GM12878 (cell line): ENCODE results near the gene FAM78A. TPM values are rescaled to one million over a fixed set of nuclear protein-coding genes. Genes with fewer than 3 reads are reported as not detected.

Experiments used
- ATAC-seq: fragments of 200-7000 bp; cut with Tn5 transposase; 3 replicates; pipeline ENCODE4 v1.9.1; 2020; ENCODE audit warnings: mild to moderate bottlenecking, moderate library complexity
- BruUV-seq: library from RNA; stranded (reverse); fragments of 400-500 nt; replicated peaks from 2 replicates; lab custom pipeline; 2021; lab: Mats Ljungman, UMichigan
- CTCF ChIA-PET: fragments of 300-600 bp; sonication (Branson Sonifier 250); formaldehyde crosslinking; extraction: SDS; loops from one replicate; lab custom pipeline; 2021; ENCODE audit warnings: inconsistent platforms; lab: Yijun Ruan, JAX
- POLR2A ChIA-PET: fragments of 350-600 bp; formaldehyde crosslinking; extraction: SDS; loops from one replicate; lab custom pipeline; 2021; ENCODE audit warnings: inconsistent platforms; lab: Charles Lee
- RAD21 ChIA-PET: fragments of 300-600 bp; sonication (Branson Sonifier 250); formaldehyde crosslinking; loops from one replicate; lab custom pipeline; 2023; ENCODE audit warnings: antibody characterized with exemption; ENCODE audit not compliant: unreplicated experiment; lab: Charles Lee
- SMC1A ChIA-PET: fragments of 300-600 bp; sonication (Branson Sonifier 250); formaldehyde crosslinking; loops from one replicate; lab custom pipeline; 2023; ENCODE audit not compliant: unreplicated experiment, uncharacterized antibody; lab: Charles Lee
- DNase-seq: peaks from one replicate; pipeline ENCODE4 v3.0.0-alpha.2; 2011; ENCODE audit warnings: low read depth, low spot score
- FAIRE-seq: peaks from 3 replicates; lab custom pipeline; 2011; peaks lifted over from hg19 to GRCh38; lab: Jason Lieb, UNC
- H2AFZ ChIP-seq: 2 replicates; pipeline ENCODE4 v1.6.0; 2011; ENCODE audit warnings: low read depth, low read length, control low read depth; ENCODE audit not compliant: control insufficient read depth
- H3K27ac ChIP-seq: 2 replicates; pipeline ENCODE4 v1.5.1; 2011; ENCODE audit warnings: control low read depth; ENCODE audit not compliant: control insufficient read depth, insufficient read depth
- H3K27me3 ChIP-seq, 2 experiments: replicated peaks in 1 of 2; 2 replicates each; pipeline versions ENCODE4 v1.6.0 to v1.6.1; 2011; ENCODE audit warnings: low read length in 1 of 2; ENCODE audit not compliant: control insufficient read depth in 2 of 2, insufficient read depth in 2 of 2
- H3K36me3 ChIP-seq, 2 experiments: 2 replicates each; pipeline ENCODE4 v1.5.1; 2011; ENCODE audit warnings: low read length in 1 of 2; ENCODE audit not compliant: control insufficient read depth in 2 of 2, insufficient read depth in 2 of 2
- H3K4me1 ChIP-seq: 2 replicates; pipeline ENCODE4 v1.6.1; 2011; ENCODE audit warnings: mild to moderate bottlenecking, low read length, moderate library complexity, mixed read lengths; ENCODE audit not compliant: control insufficient read depth, insufficient read depth
- H3K4me2 ChIP-seq: 2 replicates; pipeline ENCODE4 v1.6.0; 2011; ENCODE audit warnings: control low read depth; ENCODE audit not compliant: control insufficient read depth, insufficient read depth
- H3K4me3 ChIP-seq: fragments of 200-600 bp; sonication (generic); 2 replicates; pipeline ENCODE4 v1.5.1; 2016
- H3K79me2 ChIP-seq: 2 replicates; pipeline ENCODE4 v1.6.0; 2011; ENCODE audit warnings: low read length; ENCODE audit not compliant: control insufficient read depth, insufficient read depth
- H3K9ac ChIP-seq: 2 replicates; pipeline ENCODE4 v1.8.0; 2011; ENCODE audit warnings: low read length, control low read depth, mixed read lengths; ENCODE audit not compliant: control insufficient read depth, insufficient read depth
- H3K9me3 ChIP-seq: replicated peaks from 3 replicates; pipeline ENCODE4 v1.5.1; 2011; ENCODE audit warnings: mild to moderate bottlenecking, low read length; ENCODE audit not compliant: control insufficient read depth, insufficient read depth
- H4K20me1 ChIP-seq: 2 replicates; pipeline ENCODE4 v1.6.0; 2011; ENCODE audit not compliant: control insufficient read depth, insufficient read depth
- BHLHE40 ChIP-seq, 2 experiments: fragments of 450-650 bp in 1 of 2; IDR thresholded peaks; 2 replicates each; pipeline ENCODE4 v1.6.1; 2011 to 2017; ENCODE audit warnings: low read depth in 2 of 2, borderline replicate concordance in 1 of 2, improper control_type of control experiment in 1 of 2, low read length in 1 of 2, mild to moderate bottlenecking in 1 of 2
- CBFB ChIP-seq: IDR thresholded peaks from 2 replicates; pipeline ENCODE4 v1.6.1; 2016; ENCODE audit warnings: antibody characterized with exemption, low read depth
- ETV6 ChIP-seq, 2 experiments: fragments of 450-650 bp in 1 of 2; IDR thresholded peaks in 1 of 2; conservative IDR thresholded peaks in 1 of 2; 2 replicates each; pipeline ENCODE4 v1.6.1; 2014; ENCODE audit warnings: antibody characterized with exemption in 1 of 2, borderline replicate concordance in 1 of 2, low read depth in 1 of 2, mild to moderate bottlenecking in 1 of 2, moderate library complexity in 1 of 2
- KAT2A ChIP-seq: conservative IDR thresholded peaks from 2 replicates; pipeline ENCODE4 v1.6.1; 2011; ENCODE audit warnings: low read depth, low read length; ENCODE audit not compliant: control insufficient read depth
- KDM1A ChIP-seq: fragments of 200-600 bp; sonication (generic); IDR thresholded peaks from 2 replicates; pipeline ENCODE4 v1.6.1; 2016; ENCODE audit warnings: borderline replicate concordance
- POLR2A ChIP-seq: IDR thresholded peaks from 2 replicates; pipeline ENCODE4 v1.6.1; 2011; ENCODE audit warnings: low read depth, mild to moderate bottlenecking, low read length
- STAT1 ChIP-seq: fragments of 450-650 bp; conservative IDR thresholded peaks from 2 replicates; pipeline ENCODE4 v1.6.1; 2014; ENCODE audit warnings: antibody characterized with exemption, mild to moderate bottlenecking
- STAT3 ChIP-seq: IDR thresholded peaks from 2 replicates; pipeline ENCODE4 v1.6.1; 2011; ENCODE audit warnings: low read depth, low read length, improper control_type of control experiment
- TARDBP ChIP-seq: IDR thresholded peaks from 2 replicates; pipeline ENCODE4 v1.6.1; 2016; ENCODE audit warnings: borderline replicate concordance
- ZNF274 ChIP-seq: IDR thresholded peaks from one replicate; pipeline ENCODE4 v1.8.0; 2011; ENCODE audit not compliant: insufficient read length, insufficient read depth
- WGBS: methylation state at CpG from one replicate; pipeline ENCODE4 v1.1.6; 2016; ENCODE audit warnings: low lambda C conversion rate; ENCODE audit not compliant: insufficient replicate concordance, insufficient coverage; ENCODE audit errors: missing lambda C conversion rate; 5-methylcytosine and 5-hydroxymethylcytosine counted together
- in situ Hi-C: fragments of 300-500 bp; cut with MboI; formaldehyde crosslinking; loops from 9 replicates; pipeline ENCODE4 v1.14.3; 2018; ENCODE audit warnings: mixed read lengths
- intact Hi-C: fragments of 100-400 bp; cut with micrococcal nuclease; formaldehyde crosslinking; loops from one replicate; pipeline ENCODE4 v1.14.2; 2022; ENCODE audit not compliant: unreplicated experiment
- polyA plus RNA-seq, 11 experiments: library from polyadenylated mRNA; depleted of rRNA in 4 of 11; unstranded in 6 of 11; stranded (reverse) in 5 of 11; fragments of >200 nt; fragmentation: Nextera tagmentation in 4 of 11; fragmentation: Illumina TruSeq in 1 of 11; extraction: Ambion mirVana in 4 of 11; extraction: Trizol in 1 of 11; gene quantifications; 1 replicate in 1 of 11; 2 replicates in 10 of 11; pipeline versions ENCODE4 v1.2.1 to v1.2.3, GENCODE V29; 2011 to 2016; ENCODE audit warnings: inconsistent platforms in 2 of 11, missing spikeins in 2 of 11, low read depth in 1 of 11
- total RNA-seq, 4 experiments: library from RNA; depleted of rRNA in 3 of 4; stranded (reverse); fragments of >200 nt in 3 of 4; fragmentation: Illumina TruSeq in 1 of 4; extraction: Trizol in 1 of 4; gene quantifications; 2 replicates each; pipeline versions ENCODE4 v1.2.1 to v1.2.3, GENCODE V29; 2013 to 2021
- TF ChIP-seq, protein P1 (sequence below): fragments of 450-650 bp; IDR thresholded peaks from 2 replicates; pipeline ENCODE4 v1.6.1; 2018; ENCODE audit warnings: mild to moderate bottlenecking, low read depth, moderate library complexity; ENCODE audit not compliant: partially characterized antibody
- TF ChIP-seq, protein P2 (sequence below): fragments of 450-650 bp; IDR thresholded peaks from 2 replicates; pipeline ENCODE4 v1.6.1; 2016; ENCODE audit warnings: mild to moderate bottlenecking, moderate library complexity, borderline replicate concordance
- TF ChIP-seq, protein P3 (sequence below): fragments of 450-650 bp; IDR thresholded peaks from 2 replicates; pipeline ENCODE4 v1.6.1; 2016; ENCODE audit warnings: mild to moderate bottlenecking

FAM78A gene
- total and polyA plus RNA-seq, 10 of the 15 experiments (the other 5 are each of a cell fraction or from before 2014, with no cell fraction given), result 0.18 to 32.5 (median 12.2) TPM

DNA sequence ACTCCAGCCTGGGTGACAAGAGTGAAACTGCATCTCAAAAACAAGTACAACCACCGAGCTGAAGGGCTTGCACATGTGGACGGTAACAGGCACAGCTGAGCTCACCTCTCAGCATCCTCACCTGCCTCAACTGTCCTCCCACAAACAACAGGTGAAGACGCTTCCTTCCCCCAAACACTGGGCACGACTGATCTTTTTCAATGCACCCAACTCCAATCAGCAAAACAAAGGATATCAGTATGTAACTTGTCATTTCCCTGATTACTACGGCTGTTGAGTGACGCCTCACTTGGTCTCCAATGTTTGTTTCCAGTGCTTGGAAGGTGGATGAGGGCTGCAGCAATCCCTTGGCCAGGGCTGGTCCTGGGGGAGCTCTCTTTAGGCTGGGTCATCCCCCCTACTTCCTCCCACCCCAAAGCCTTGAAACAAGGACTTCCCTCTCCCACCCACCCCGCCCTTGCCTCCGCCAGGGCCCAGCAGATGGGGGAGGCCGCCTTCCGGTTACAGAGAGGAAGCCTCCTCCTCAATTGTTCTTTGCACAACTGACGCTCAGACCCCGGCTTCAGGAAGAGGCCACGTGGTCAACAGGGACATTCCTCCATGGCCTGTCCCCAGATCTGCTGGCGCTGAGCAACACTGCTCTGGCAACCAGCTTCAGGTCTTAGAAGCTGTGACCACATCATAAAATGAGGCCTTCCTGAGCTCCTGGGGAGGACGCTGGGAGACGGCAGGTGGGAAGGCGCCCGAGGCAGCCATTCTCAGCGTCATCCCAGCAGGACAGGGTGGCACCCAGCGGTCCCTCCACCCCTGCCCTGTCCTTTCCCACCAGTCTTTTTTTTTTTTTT is 5.9 kb downstream of the FAM78A start:
- no TSS peak for BruUV-seq
- TF ChIP-seq CBFB (0 out of 2 replicates have a peak, but pooled peaks have one; percentile 24), STAT1 (no peak), BHLHE40 (IDR thresholded peaks at IDR 0.05; ENCODE audit: borderline replicate concordance in 1 of 2, low read depth in 2 of 2, low read length in 1 of 2) (0 out of 4 replicates have a peak, but pooled peaks of 1 of the 2 experiments have one; percentile 6), TARDBP (no peak), KDM1A (no peak), KAT2A (no peak), POLR2A (peak; percentile 46; the same call in 1 of the 2 replicates), ZNF274 (no peak), ETV6 (conservative IDR thresholded peaks at IDR 0.05 in 1 of 2, IDR thresholded peaks at IDR 0.05 in 1 of 2; ENCODE audit: borderline replicate concordance in 1 of 2, low read depth in 1 of 2) (peak in 1 of 2 experiments; percentile 49; a peak in 1 of 4 replicates), STAT3 (no peak)
- TF ChIP-seq, protein P1, sequence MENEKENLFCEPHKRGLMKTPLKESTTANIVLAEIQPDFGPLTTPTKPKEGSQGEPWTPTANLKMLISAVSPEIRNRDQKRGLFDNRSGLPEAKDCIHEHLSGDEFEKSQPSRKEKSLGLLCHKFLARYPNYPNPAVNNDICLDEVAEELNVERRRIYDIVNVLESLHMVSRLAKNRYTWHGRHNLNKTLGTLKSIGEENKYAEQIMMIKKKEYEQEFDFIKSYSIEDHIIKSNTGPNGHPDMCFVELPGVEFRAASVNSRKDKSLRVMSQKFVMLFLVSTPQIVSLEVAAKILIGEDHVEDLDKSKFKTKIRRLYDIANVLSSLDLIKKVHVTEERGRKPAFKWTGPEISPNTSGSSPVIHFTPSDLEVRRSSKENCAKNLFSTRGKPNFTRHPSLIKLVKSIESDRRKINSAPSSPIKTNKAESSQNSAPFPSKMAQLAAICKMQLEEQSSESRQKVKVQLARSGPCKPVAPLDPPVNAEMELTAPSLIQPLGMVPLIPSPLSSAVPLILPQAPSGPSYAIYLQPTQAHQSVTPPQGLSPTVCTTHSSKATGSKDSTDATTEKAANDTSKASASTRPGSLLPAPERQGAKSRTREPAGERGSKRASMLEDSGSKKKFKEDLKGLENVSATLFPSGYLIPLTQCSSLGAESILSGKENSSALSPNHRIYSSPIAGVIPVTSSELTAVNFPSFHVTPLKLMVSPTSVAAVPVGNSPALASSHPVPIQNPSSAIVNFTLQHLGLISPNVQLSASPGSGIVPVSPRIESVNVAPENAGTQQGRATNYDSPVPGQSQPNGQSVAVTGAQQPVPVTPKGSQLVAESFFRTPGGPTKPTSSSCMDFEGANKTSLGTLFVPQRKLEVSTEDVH, result no peak
- TF ChIP-seq, protein P2, sequence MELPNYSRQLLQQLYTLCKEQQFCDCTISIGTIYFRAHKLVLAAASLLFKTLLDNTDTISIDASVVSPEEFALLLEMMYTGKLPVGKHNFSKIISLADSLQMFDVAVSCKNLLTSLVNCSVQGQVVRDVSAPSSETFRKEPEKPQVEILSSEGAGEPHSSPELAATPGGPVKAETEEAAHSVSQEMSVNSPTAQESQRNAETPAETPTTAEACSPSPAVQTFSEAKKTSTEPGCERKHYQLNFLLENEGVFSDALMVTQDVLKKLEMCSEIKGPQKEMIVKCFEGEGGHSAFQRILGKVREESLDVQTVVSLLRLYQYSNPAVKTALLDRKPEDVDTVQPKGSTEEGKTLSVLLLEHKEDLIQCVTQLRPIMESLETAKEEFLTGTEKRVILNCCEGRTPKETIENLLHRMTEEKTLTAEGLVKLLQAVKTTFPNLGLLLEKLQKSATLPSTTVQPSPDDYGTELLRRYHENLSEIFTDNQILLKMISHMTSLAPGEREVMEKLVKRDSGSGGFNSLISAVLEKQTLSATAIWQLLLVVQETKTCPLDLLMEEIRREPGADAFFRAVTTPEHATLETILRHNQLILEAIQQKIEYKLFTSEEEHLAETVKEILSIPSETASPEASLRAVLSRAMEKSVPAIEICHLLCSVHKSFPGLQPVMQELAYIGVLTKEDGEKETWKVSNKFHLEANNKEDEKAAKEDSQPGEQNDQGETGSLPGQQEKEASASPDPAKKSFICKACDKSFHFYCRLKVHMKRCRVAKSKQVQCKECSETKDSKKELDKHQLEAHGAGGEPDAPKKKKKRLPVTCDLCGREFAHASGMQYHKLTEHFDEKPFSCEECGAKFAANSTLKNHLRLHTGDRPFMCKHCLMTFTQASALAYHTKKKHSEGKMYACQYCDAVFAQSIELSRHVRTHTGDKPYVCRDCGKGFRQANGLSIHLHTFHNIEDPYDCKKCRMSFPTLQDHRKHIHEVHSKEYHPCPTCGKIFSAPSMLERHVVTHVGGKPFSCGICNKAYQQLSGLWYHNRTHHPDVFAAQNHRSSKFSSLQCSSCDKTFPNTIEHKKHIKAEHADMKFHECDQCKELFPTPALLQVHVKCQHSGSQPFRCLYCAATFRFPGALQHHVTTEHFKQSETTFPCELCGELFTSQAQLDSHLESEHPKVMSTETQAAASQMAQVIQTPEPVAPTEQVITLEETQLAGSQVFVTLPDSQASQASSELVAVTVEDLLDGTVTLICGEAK, result no peak
- TF ChIP-seq, protein P3, sequence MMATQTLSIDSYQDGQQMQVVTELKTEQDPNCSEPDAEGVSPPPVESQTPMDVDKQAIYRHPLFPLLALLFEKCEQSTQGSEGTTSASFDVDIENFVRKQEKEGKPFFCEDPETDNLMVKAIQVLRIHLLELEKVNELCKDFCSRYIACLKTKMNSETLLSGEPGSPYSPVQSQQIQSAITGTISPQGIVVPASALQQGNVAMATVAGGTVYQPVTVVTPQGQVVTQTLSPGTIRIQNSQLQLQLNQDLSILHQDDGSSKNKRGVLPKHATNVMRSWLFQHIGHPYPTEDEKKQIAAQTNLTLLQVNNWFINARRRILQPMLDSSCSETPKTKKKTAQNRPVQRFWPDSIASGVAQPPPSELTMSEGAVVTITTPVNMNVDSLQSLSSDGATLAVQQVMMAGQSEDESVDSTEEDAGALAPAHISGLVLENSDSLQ, result peak; percentile 76

More for the DNA sequence above, 5.9 kb downstream of the FAM78A start:
- intact Hi-C loops, result loop anchor here (5.0 kb wide), 2 partner anchors 122 to 143 kb away; partner anchors contain the start of genes NUP214 and PRRC2B
- H3K27ac ChIP-seq, result peak overlapping the region; percentile 92
- peaks cover 93% of the 10 kb centered on the region for H3K79me2 ChIP-seq
- no peak for FAIRE-seq
- H3K9me3 ChIP-seq, result no peaks in the 10 kb centered on the region
- ChIA-PET RAD21 (interaction anchor here (0.6 to 11.6 kb wide), 7 partner anchors 15 to 102 kb away, joined by 3 to 181 read pairs (median 7); no protein-coding TSS in a partner anchor), SMC1A (interaction anchor here (0.7 to 7.9 kb wide), 5 partner anchors 16 to 92 kb away, joined by 3 to 154 read pairs (median 3); no protein-coding TSS in a partner anchor), CTCF (interaction anchor here (0.6 to 9.8 kb wide), 4 partner anchors 16 to 457 kb away, joined by 3 to 151 read pairs (median 34); no protein-coding TSS in a partner anchor), POLR2A (interaction anchor here (0.6 to 11.3 kb wide), 8 partner anchors 8 to 233 kb away, joined by 3 to 267 read pairs (median 4); no protein-coding TSS in a partner anchor)
- peak overlapping the region; percentile 35 for H2AFZ ChIP-seq
- no peaks in the 10 kb centered on the region for H4K20me1 ChIP-seq
- H3K36me3 ChIP-seq, result peaks cover 0 to 4% of the 10 kb centered on the region in 2 experiments; a peak in 2 of 4 replicates
- H3K27me3 ChIP-seq, result no peaks in the 10 kb centered on the region
- peaks cover 46% of the 10 kb centered on the region for H3K4me1 ChIP-seq
- DNase-seq, result no peak
- WGBS, result 8% methylated on average over 20 of the region's 20 CpGs
- in situ Hi-C loops, result loop anchor here (25.0 kb wide), 2 partner anchors 1433 to 1867 kb away; partner anchors contain the start of genes C9orf78 and USP20
- H3K9ac ChIP-seq, result peak overlapping the region; percentile 97
- H3K4me2 ChIP-seq, result peak overlapping the region; percentile 90
- peak; percentile 31 for ATAC-seq
- peak overlapping the region; percentile 99 for H3K4me3 ChIP-seq
